ENCODE results near the gene APH1B.

GRCh38 chr15:63351170-63351569 lies 73.8 kb downstream of the APH1B start:
- TF ChIP-seq, protein P1, sequence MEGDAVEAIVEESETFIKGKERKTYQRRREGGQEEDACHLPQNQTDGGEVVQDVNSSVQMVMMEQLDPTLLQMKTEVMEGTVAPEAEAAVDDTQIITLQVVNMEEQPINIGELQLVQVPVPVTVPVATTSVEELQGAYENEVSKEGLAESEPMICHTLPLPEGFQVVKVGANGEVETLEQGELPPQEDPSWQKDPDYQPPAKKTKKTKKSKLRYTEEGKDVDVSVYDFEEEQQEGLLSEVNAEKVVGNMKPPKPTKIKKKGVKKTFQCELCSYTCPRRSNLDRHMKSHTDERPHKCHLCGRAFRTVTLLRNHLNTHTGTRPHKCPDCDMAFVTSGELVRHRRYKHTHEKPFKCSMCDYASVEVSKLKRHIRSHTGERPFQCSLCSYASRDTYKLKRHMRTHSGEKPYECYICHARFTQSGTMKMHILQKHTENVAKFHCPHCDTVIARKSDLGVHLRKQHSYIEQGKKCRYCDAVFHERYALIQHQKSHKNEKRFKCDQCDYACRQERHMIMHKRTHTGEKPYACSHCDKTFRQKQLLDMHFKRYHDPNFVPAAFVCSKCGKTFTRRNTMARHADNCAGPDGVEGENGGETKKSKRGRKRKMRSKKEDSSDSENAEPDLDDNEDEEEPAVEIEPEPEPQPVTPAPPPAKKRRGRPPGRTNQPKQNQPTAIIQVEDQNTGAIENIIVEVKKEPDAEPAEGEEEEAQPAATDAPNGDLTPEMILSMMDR (IDR thresholded peaks at IDR 0.05 in 8 of 11, conservative IDR thresholded peaks at IDR 0.05 in 3 of 11), result no peak
- TF ChIP-seq POLR2AphosphoS5 (IDR thresholded peaks at IDR 0.05), result no peak
